Neural progenitor cell (in vitro differentiated cells): ENCODE measurements around the gene DMPK. TPM values are rescaled to one million over a fixed set of nuclear protein-coding genes. Genes with fewer than 3 reads are reported as not detected.

Experiments used
- DNase-seq: peaks from one replicate; pipeline ENCODE4 v3.0.0-alpha.2; 2016; ENCODE audit warnings: low spot score
- H2AFZ ChIP-seq: fragments of 200-600 bp; sonication (generic); replicated peaks from 2 replicates; pipeline ENCODE4 v1.6.1; 2016; ENCODE audit warnings: antibody characterized with exemption
- H3F3A ChIP-seq: fragments of 200-600 bp; sonication (generic); 2 replicates; pipeline ENCODE4 v1.6.1; 2016; ENCODE audit warnings: antibody characterized with exemption, low read depth
- H3K27ac ChIP-seq: fragments of 200-600 bp; sonication (generic); 2 replicates; pipeline ENCODE4 v1.5.1; 2016; ENCODE audit warnings: mild to moderate bottlenecking
- H3K27me3 ChIP-seq: fragments of 200-600 bp; sonication (generic); 2 replicates; pipeline ENCODE4 v1.6.1; 2016; ENCODE audit warnings: mild to moderate bottlenecking, moderate library complexity
- H3K36me3 ChIP-seq: fragments of 200-600 bp; sonication (generic); 2 replicates; pipeline ENCODE4 v1.5.1; 2016
- H3K4me1 ChIP-seq: fragments of 200-600 bp; sonication (generic); 2 replicates; pipeline ENCODE4 v1.6.1; 2016; ENCODE audit warnings: mixed run types
- H3K4me2 ChIP-seq: fragments of 200-600 bp; sonication (generic); 2 replicates; pipeline ENCODE4 v1.6.1; 2016
- H3K4me3 ChIP-seq: fragments of 200-600 bp; sonication (generic); 2 replicates; pipeline ENCODE4 v1.5.1; 2016
- H3K79me2 ChIP-seq: fragments of 200-600 bp; sonication (generic); 2 replicates; pipeline ENCODE4 v1.6.1; 2016; ENCODE audit warnings: low read depth
- H3K9ac ChIP-seq: fragments of 200-600 bp; sonication (generic); 2 replicates; pipeline ENCODE4 v1.6.1; 2016
- H3K9me3 ChIP-seq: fragments of 200-600 bp; sonication (generic); 2 replicates; pipeline ENCODE4 v1.5.1; 2016; ENCODE audit warnings: low read depth
- H4K20me1 ChIP-seq: fragments of 200-600 bp; sonication (generic); 2 replicates; pipeline ENCODE4 v1.6.1; 2016; ENCODE audit warnings: low read depth
- H3K27ac Mint-ChIP-seq: 3 replicates; pipeline ENCODE4 v1.8.0; 2021; ENCODE audit warnings: mixed read lengths
- H3K27me3 Mint-ChIP-seq: 2 replicates; pipeline ENCODE4 v1.8.0; 2022; ENCODE audit warnings: low read depth, mild to moderate bottlenecking, inconsistent platforms, moderate library complexity, mixed read lengths; ENCODE audit not compliant: insufficient read depth
- H3K36me3 Mint-ChIP-seq: 3 replicates; pipeline ENCODE4 v1.8.0; 2021; ENCODE audit warnings: mixed read lengths
- H3K4me1 Mint-ChIP-seq: 3 replicates; pipeline ENCODE4 v1.8.0; 2021; ENCODE audit warnings: mixed read lengths
- H3K4me3 Mint-ChIP-seq: 3 replicates; pipeline ENCODE4 v1.8.0; 2021; ENCODE audit warnings: mild to moderate bottlenecking, moderate library complexity, mixed read lengths
- H3K9me3 Mint-ChIP-seq: 3 replicates; pipeline ENCODE4 v1.8.0; 2020; ENCODE audit warnings: mixed read lengths
- EZH2 ChIP-seq: fragments of 200-600 bp; sonication (generic); IDR thresholded peaks from 2 replicates; pipeline ENCODE4 v1.6.1; 2017; ENCODE audit warnings: antibody characterized with exemption, mild to moderate bottlenecking, moderate library complexity
- EZH2phosphoT487 ChIP-seq: fragments of 200-600 bp; sonication (generic); IDR thresholded peaks from 2 replicates; pipeline ENCODE4 v1.6.1; 2017; ENCODE audit warnings: antibody characterized with exemption
- total RNA-seq: library from RNA; depleted of rRNA; stranded (reverse); fragments of >200 nt; gene quantifications from 2 replicates; pipeline ENCODE4 v1.2.3, GENCODE V29; 2015; ENCODE audit warnings: low replicate concordance
- TF ChIP-seq, protein P1 (sequence below): fragments of 200-600 bp; sonication (generic); IDR thresholded peaks from 2 replicates; pipeline ENCODE4 v1.5.1; 2017; ENCODE audit warnings: antibody characterized with exemption, mild to moderate bottlenecking

DMPK gene
- total RNA-seq, 1 donor from 2014 or later, result 5.5 TPM

DNA sequence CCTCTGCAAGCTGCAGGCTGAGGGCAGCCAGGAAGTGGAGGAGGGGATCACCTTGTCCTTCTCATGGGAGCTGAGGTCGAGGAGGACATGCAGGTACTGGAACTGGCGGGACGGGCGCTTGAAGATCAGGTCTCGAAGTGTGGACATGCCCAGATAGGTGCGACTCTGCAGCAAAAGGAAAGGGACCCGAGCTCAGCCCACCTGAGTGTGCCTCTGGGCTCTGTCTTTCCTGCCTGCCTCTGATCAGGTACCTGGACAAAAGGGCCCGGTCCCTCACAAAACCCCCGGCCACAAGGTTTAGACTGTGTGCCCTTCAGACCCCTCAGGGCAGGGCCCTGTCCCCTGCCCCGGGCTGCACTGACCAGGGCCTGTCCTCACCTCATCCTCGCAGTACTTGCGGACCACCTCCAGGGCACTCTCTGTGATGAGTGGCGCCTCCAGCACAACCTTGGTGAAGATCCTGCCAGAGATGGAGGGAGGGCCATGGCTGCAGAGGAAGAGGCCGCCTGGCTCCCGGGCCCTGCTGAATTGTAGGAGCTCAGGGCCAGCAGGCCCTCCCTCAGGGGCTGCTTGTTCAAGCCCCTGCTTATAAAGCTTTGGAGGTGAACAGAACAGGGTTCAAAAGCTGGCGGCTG, 45.3 kb upstream of the DMPK start:
- Histone ChIP-seq H3K9me3 (no peaks in the 10 kb centered on the region), H2AFZ (no peak overlapping the region), H3K79me2 (no peaks in the 10 kb centered on the region), H3K4me3 (no peak overlapping the region), H3K27me3 (no peaks in the 10 kb centered on the region), H3K4me1 (no peaks in the 10 kb centered on the region), H3F3A (no peaks in the 10 kb centered on the region), H3K27ac (no peak overlapping the region), H3K9ac (no peak overlapping the region), H4K20me1 (no peaks in the 10 kb centered on the region), H3K36me3 (no peaks in the 10 kb centered on the region), H3K4me2 (no peak overlapping the region)
- Mint-ChIP-seq H3K27ac (no peak overlapping the region), H3K36me3 (peaks cover 35% of the 10 kb centered on the region), H3K4me3 (peak overlapping the region; percentile 52), H3K9me3 (no peaks in the 10 kb centered on the region), H3K27me3 (peaks cover 11% of the 10 kb centered on the region), H3K4me1 (peaks cover 4% of the 10 kb centered on the region)
- TF ChIP-seq, protein P1, sequence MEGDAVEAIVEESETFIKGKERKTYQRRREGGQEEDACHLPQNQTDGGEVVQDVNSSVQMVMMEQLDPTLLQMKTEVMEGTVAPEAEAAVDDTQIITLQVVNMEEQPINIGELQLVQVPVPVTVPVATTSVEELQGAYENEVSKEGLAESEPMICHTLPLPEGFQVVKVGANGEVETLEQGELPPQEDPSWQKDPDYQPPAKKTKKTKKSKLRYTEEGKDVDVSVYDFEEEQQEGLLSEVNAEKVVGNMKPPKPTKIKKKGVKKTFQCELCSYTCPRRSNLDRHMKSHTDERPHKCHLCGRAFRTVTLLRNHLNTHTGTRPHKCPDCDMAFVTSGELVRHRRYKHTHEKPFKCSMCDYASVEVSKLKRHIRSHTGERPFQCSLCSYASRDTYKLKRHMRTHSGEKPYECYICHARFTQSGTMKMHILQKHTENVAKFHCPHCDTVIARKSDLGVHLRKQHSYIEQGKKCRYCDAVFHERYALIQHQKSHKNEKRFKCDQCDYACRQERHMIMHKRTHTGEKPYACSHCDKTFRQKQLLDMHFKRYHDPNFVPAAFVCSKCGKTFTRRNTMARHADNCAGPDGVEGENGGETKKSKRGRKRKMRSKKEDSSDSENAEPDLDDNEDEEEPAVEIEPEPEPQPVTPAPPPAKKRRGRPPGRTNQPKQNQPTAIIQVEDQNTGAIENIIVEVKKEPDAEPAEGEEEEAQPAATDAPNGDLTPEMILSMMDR, result no peak
- TF ChIP-seq EZH2 (no peak), EZH2phosphoT487 (no peak)
- DNase-seq, result no peak

DNA sequence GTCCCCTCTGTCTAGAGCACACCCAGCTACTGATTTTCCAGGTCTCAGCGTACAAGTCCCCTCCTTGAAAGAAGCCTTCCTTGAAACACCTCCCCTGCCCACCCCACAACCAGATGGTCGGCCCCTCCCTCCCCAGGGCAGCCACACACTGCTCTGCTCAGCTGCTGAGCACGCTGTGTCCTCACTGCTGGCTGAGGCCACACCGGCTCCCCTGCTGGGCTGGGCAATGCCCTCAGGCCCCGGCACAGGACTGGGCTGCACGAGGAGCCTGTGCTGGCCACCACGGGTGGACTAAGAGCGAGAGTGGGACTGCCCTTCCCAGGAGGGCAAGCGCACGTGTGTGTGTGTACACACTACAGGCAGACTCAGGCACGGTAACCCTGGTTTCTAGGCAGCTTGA, 44.6 kb upstream of the DMPK start:
- TF ChIP-seq, protein P1, result no peak
- TF ChIP-seq EZH2 (no peak), EZH2phosphoT487 (no peak)
- no peaks in the 10 kb centered on the region for H4K20me1 ChIP-seq
- Mint-ChIP-seq H3K27ac (no peak overlapping the region), H3K36me3 (peaks cover 32% of the 10 kb centered on the region), H3K4me1 (peaks cover 4% of the 10 kb centered on the region), H3K4me3 (no peak overlapping the region), H3K27me3 (peaks cover 11% of the 10 kb centered on the region), H3K9me3 (no peaks in the 10 kb centered on the region)
- no peak overlapping the region for H3K9ac ChIP-seq
- no peaks in the 10 kb centered on the region for H3K79me2 ChIP-seq
- no peaks in the 10 kb centered on the region for H3F3A ChIP-seq
- DNase-seq, result no peak
- H3K4me3 ChIP-seq, result no peak overlapping the region
- H3K9me3 ChIP-seq, result no peaks in the 10 kb centered on the region
- no peak overlapping the region for H2AFZ ChIP-seq
- no peaks in the 10 kb centered on the region for H3K36me3 ChIP-seq
- no peaks in the 10 kb centered on the region for H3K27me3 ChIP-seq
- no peak overlapping the region for H3K27ac ChIP-seq
- H3K4me2 ChIP-seq, result no peak overlapping the region
- no peaks in the 10 kb centered on the region for H3K4me1 ChIP-seq

DNA sequence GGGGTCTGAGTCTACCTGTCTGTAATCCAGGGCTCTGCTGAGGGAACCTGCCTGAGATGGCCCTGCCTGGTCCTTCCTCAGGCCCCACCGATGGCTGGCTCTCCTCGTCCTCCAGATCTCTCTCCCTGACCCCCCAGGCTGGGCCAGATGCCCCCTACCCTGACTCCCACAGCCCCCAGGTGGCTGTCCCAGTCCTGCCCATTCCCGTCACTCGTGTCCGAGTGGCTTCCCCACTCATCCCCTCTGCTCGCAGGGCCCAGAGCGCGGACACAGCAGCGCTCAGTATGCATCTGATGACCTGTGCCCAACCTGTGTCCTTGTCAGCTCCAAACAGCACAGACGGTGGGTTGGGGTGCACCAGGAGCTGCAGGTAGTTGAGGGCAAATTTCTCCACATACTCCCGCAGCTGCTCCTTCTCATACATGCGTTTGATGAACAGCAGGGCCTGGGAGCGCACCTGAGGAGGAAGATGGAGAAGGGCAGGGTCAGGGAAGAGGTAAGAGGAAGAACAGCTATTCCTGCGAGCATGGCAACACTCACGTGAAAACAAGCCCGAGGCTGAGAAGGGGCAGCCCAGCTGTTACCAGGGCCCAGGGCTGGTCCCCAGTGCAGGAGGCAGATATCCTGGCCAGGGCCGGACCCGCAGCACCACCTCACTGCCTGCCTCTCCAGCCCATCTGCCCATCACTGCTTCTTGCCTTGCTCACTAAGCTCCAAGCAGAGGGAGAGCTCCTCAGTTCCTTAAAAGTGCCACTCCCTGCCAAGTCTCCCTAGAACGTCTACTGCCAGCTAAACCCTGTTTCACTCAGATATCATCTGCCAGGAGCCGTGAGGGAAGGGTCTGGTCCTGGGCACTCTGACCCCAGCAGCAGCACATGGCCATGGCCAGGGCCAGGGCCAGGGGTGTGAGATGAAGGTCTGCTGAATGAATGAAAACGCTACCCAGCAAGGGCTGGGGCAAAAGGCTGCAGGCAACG, 43.9 kb upstream of the DMPK start:
- Histone ChIP-seq H3K27me3 (no peaks in the 10 kb centered on the region), H3K9me3 (no peaks in the 10 kb centered on the region), H4K20me1 (no peaks in the 10 kb centered on the region), H3K4me3 (no peak overlapping the region), H3K79me2 (no peaks in the 10 kb centered on the region), H3K4me1 (no peaks in the 10 kb centered on the region), H3K9ac (no peak overlapping the region), H3K36me3 (no peaks in the 10 kb centered on the region), H2AFZ (no peak overlapping the region), H3K27ac (no peak overlapping the region), H3K4me2 (no peak overlapping the region), H3F3A (no peaks in the 10 kb centered on the region)
- Mint-ChIP-seq H3K4me3 (no peak overlapping the region), H3K36me3 (peaks cover 29% of the 10 kb centered on the region), H3K27ac (peak overlapping the region; percentile 29), H3K9me3 (no peaks in the 10 kb centered on the region), H3K27me3 (peaks cover 11% of the 10 kb centered on the region), H3K4me1 (peaks cover 4% of the 10 kb centered on the region)
- no peak for DNase-seq
- TF ChIP-seq EZH2phosphoT487, result no peak
- TF ChIP-seq, protein P1, result no peak
- no peak for TF ChIP-seq EZH2
